Neuronal stem cell (in vitro differentiated cells): ENCODE data around the gene WASHC4.

ENCODE experiments used
- DNase-seq: peaks from one replicate; pipeline ENCODE4 v3.0.0-alpha.2; 2013; ENCODE audit warnings: low spot score
- H2AFZ ChIP-seq: one replicate; pipeline ENCODE4 v1.6.1; 2013; ENCODE audit warnings: mild to moderate bottlenecking, low read length, inconsistent platforms
- H2AK5ac ChIP-seq: 2 replicates; pipeline ENCODE4 v1.6.1; 2013; ENCODE audit warnings: low read depth, mild to moderate bottlenecking, inconsistent platforms, low read length, moderate library complexity, mixed read lengths
- H2BK120ac ChIP-seq: 2 replicates; pipeline ENCODE4 v1.6.1; 2013; ENCODE audit warnings: low read depth, mild to moderate bottlenecking, inconsistent platforms, low read length, moderate library complexity, mixed read lengths
- H2BK12ac ChIP-seq: one replicate; pipeline ENCODE4 v1.6.1; 2013; ENCODE audit warnings: low read length, inconsistent platforms
- H2BK15ac ChIP-seq: 2 replicates; pipeline ENCODE4 v1.6.1; 2013; ENCODE audit warnings: mild to moderate bottlenecking, low read length, inconsistent platforms, mixed read lengths
- H2BK5ac ChIP-seq: one replicate; pipeline ENCODE4 v1.6.1; 2013; ENCODE audit warnings: inconsistent platforms, mild to moderate bottlenecking, low read length, moderate library complexity
- H3K14ac ChIP-seq: one replicate; pipeline ENCODE4 v1.6.1; 2013; ENCODE audit warnings: low read length, inconsistent platforms
- H3K18ac ChIP-seq: 2 replicates; pipeline ENCODE4 v1.6.1; 2013; ENCODE audit warnings: low read length, inconsistent platforms
- H3K23ac ChIP-seq: 2 replicates; pipeline ENCODE4 v1.6.1; 2013; ENCODE audit warnings: low read depth, mild to moderate bottlenecking, mixed read lengths, low read length, inconsistent platforms; ENCODE audit not compliant: poor library complexity
- H3K27ac ChIP-seq: replicated peaks from 3 replicates; pipeline ENCODE4 v1.5.1; 2013; ENCODE audit warnings: low read length, inconsistent platforms
- H3K27me3 ChIP-seq, 3 experiments: 2 replicates each; pipeline ENCODE4 v1.6.1; 2013; ENCODE audit warnings: low read length in 3 of 3, mild to moderate bottlenecking in 2 of 3, inconsistent platforms in 1 of 3, low read depth in 1 of 3, mixed read lengths in 1 of 3, moderate library complexity in 1 of 3; ENCODE audit not compliant: control insufficient read depth in 3 of 3, insufficient read depth in 3 of 3
- H3K36me3 ChIP-seq, 2 donors: replicated peaks in 1 of 2; 2 replicates each; pipeline ENCODE4 v1.6.1; 2013; ENCODE audit warnings: low read length in 2 of 2; ENCODE audit not compliant: control insufficient read depth in 2 of 2, insufficient read depth in 2 of 2
- H3K4ac ChIP-seq: 2 replicates; pipeline ENCODE4 v1.6.1; 2013; ENCODE audit warnings: inconsistent platforms, mild to moderate bottlenecking, low read length, moderate library complexity
- H3K4me1 ChIP-seq, 2 donors: 1 replicate in 1 of 2; 2 replicates in 1 of 2; pipeline ENCODE4 v1.6.1; 2013; ENCODE audit warnings: low read length in 2 of 2, low read depth in 1 of 2; ENCODE audit not compliant: control insufficient read depth in 2 of 2, insufficient read depth in 1 of 2
- H3K4me2 ChIP-seq: one replicate; pipeline ENCODE4 v1.6.1; 2013; ENCODE audit warnings: mild to moderate bottlenecking, low read length, inconsistent platforms; ENCODE audit not compliant: insufficient read depth, poor library complexity, severe bottlenecking
- H3K4me3 ChIP-seq, 2 donors: 2 replicates each; pipeline ENCODE4 v1.5.1; 2013; ENCODE audit warnings: low read length in 2 of 2, mild to moderate bottlenecking in 2 of 2, inconsistent platforms in 1 of 2, moderate library complexity in 1 of 2
- H3K79me1 ChIP-seq: one replicate; pipeline ENCODE4 v1.6.1; 2013; ENCODE audit warnings: low read depth, mild to moderate bottlenecking, inconsistent platforms, low read length, moderate library complexity
- H3K9ac ChIP-seq: one replicate; pipeline ENCODE4 v1.6.1; 2013; ENCODE audit warnings: mild to moderate bottlenecking, low read depth, low read length, inconsistent platforms; ENCODE audit not compliant: poor library complexity
- H3K9me3 ChIP-seq, 2 donors: replicated peaks in 1 of 2; 2 replicates each; pipeline versions ENCODE3 to v1.6.1; 2013; ENCODE audit warnings: low read length in 2 of 2, mild to moderate bottlenecking in 2 of 2, inconsistent platforms in 1 of 2, low read depth in 1 of 2, mixed read lengths in 1 of 2, moderate library complexity in 1 of 2; ENCODE audit not compliant: control insufficient read depth in 2 of 2, insufficient read depth in 1 of 2
- H4K8ac ChIP-seq: one replicate; pipeline ENCODE4 v1.6.1; 2013; ENCODE audit warnings: low read depth, mild to moderate bottlenecking, inconsistent platforms, low read length, moderate library complexity
- H4K91ac ChIP-seq: one replicate; pipeline ENCODE4 v1.6.1; 2013; ENCODE audit warnings: low read length, low read depth, mild to moderate bottlenecking, inconsistent platforms; ENCODE audit not compliant: poor library complexity
- WGBS, 2 donors: extraction: QIAGEN DNeasy Blood & Tissue Kit; methylation state at CpG; one replicate each; pipeline ENCODE4 v1.1.7; 2013; ENCODE audit warnings: missing lambda C conversion rate in 2 of 2, mixed read lengths in 1 of 2; ENCODE audit not compliant: insufficient read length in 2 of 2, insufficient replicate concordance in 1 of 2; ENCODE audit errors: extremely low coverage in 2 of 2; 5-methylcytosine and 5-hydroxymethylcytosine counted together

WASHC4 gene

GRCh38 chr12:105190530-105190929 is 83.0 kb downstream of the WASHC4 start:
- no peak overlapping the region for H3K4ac ChIP-seq
- H3K9me3 ChIP-seq: peaks cover 0 to 7% of the 10 kb centered on the region in 2 donors
- H2BK120ac ChIP-seq: no peak overlapping the region
- no peaks in the 10 kb centered on the region for H3K27me3 ChIP-seq
- H3K4me1 ChIP-seq: no peaks in the 10 kb centered on the region
- H3K79me1 ChIP-seq: no peaks in the 10 kb centered on the region
- H3K14ac ChIP-seq: no peak overlapping the region
- H3K27ac ChIP-seq: no peak overlapping the region
- H3K4me3 ChIP-seq: no peak overlapping the region
- H2AK5ac ChIP-seq: no peak overlapping the region
- no peak overlapping the region for H2AFZ ChIP-seq
- H3K9ac ChIP-seq: no peak overlapping the region
- no CpG with 5 or more reads among the region's 6 CpGs for WGBS, 2 donors
- H4K91ac ChIP-seq: no peak overlapping the region
- no peak for DNase-seq
- H4K8ac ChIP-seq: no peak overlapping the region
- H2BK12ac ChIP-seq: no peak overlapping the region
- H3K23ac ChIP-seq: no peak overlapping the region
- H3K4me2 ChIP-seq: no peak overlapping the region
- no peak overlapping the region for H3K18ac ChIP-seq
- H3K36me3 ChIP-seq: peaks cover 10 to 98% of the 10 kb centered on the region in 2 donors
- H2BK15ac ChIP-seq: no peak overlapping the region
- H2BK5ac ChIP-seq: no peak overlapping the region

- no peak overlapping the region for H2BK5ac ChIP-seq
- no peak overlapping the region for H2AFZ ChIP-seq
- H3K4me1 ChIP-seq: no peaks in the 10 kb centered on the region
- no peak overlapping the region for H3K9ac ChIP-seq
- no peak overlapping the region for H3K23ac ChIP-seq
- DNase-seq: no peak
- H4K91ac ChIP-seq: no peak overlapping the region
- H3K27me3 ChIP-seq: no peaks in the 10 kb centered on the region
- no peak overlapping the region for H2AK5ac ChIP-seq
- H2BK120ac ChIP-seq: no peak overlapping the region
- no CpG with 5 or more reads among the region's 1 CpG for WGBS, 2 donors
- no peaks in the 10 kb centered on the region for H3K79me1 ChIP-seq
- no peak overlapping the region for H2BK15ac ChIP-seq
- H3K18ac ChIP-seq: no peak overlapping the region
- H3K14ac ChIP-seq: no peak overlapping the region
- no peak overlapping the region for H4K8ac ChIP-seq
- no peak overlapping the region for H2BK12ac ChIP-seq
- H3K9me3 ChIP-seq: no peaks in the 10 kb centered on the region
- H3K4ac ChIP-seq: no peak overlapping the region
- no peak overlapping the region for H3K4me2 ChIP-seq
- H3K4me3 ChIP-seq: no peak overlapping the region
- peaks cover 14 to 98% of the 10 kb centered on the region in 2 donors for H3K36me3 ChIP-seq
- no peak overlapping the region for H3K27ac ChIP-seq
Observed at GRCh38 chr12:105192624-105193225, 85.2 kb downstream of the WASHC4 start.

DNA sequence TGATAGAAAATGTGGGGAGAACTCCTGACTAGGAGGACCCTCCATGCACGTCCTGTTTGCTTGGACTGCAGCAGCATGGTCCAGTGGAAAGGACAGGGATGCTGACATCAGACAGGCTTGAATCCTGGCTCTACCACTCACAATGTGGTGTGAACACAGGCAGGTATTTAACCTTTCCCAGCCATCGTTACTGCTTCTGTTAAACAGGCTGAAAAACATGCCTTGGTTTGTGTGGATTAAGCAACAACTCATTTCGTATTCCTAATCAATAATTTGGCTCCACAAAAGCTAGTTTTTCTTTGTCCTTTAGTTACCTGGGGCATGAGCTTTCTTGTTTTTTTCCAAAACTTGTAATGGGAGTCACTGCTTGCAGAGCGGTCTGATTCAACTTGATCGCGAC is 87.4 kb downstream of the WASHC4 start:
- H3K36me3 ChIP-seq: peaks cover 7 to 95% of the 10 kb centered on the region in 2 donors
- no peak overlapping the region for H2BK5ac ChIP-seq

GRCh38 chr12:105196090-105196489 is 88.6 kb downstream of the WASHC4 start:
- H2BK12ac ChIP-seq: no peak overlapping the region
- no peak overlapping the region for H3K23ac ChIP-seq
- H3K36me3 ChIP-seq: peaks cover 7 to 94% of the 10 kb centered on the region in 2 donors
- H2BK5ac ChIP-seq: no peak overlapping the region
- H3K4me2 ChIP-seq: no peak overlapping the region
- H2AFZ ChIP-seq: no peak overlapping the region
- no peak overlapping the region for H3K4me3 ChIP-seq
- H4K91ac ChIP-seq: no peak overlapping the region
- no peaks in the 10 kb centered on the region for H3K4me1 ChIP-seq
- no peak overlapping the region for H3K27ac ChIP-seq
- no peak overlapping the region for H4K8ac ChIP-seq
- no peak overlapping the region for H2BK15ac ChIP-seq
- H2AK5ac ChIP-seq: no peak overlapping the region
- H3K79me1 ChIP-seq: no peaks in the 10 kb centered on the region
- WGBS, 2 donors: no CpG with 5 or more reads among the region's 6 CpGs
- no peak overlapping the region for H3K4ac ChIP-seq
- H3K14ac ChIP-seq: no peak overlapping the region
- H3K9me3 ChIP-seq: no peaks in the 10 kb centered on the region
- H3K9ac ChIP-seq: no peak overlapping the region
- H2BK120ac ChIP-seq: no peak overlapping the region
- H3K27me3 ChIP-seq: no peaks in the 10 kb centered on the region
- H3K18ac ChIP-seq: no peak overlapping the region
- DNase-seq: no peak

More for the DNA sequence above, 87.4 kb downstream of the WASHC4 start:
- no peak overlapping the region for H2AFZ ChIP-seq
- no peaks in the 10 kb centered on the region for H3K27me3 ChIP-seq
- H3K9ac ChIP-seq: no peak overlapping the region
- no peaks in the 10 kb centered on the region for H3K9me3 ChIP-seq
- no peak overlapping the region for H3K18ac ChIP-seq
- H4K8ac ChIP-seq: no peak overlapping the region
- no peak overlapping the region for H2BK15ac ChIP-seq
- no peak overlapping the region for H3K14ac ChIP-seq
- H3K27ac ChIP-seq: no peak overlapping the region
- H2AK5ac ChIP-seq: no peak overlapping the region
- no peak overlapping the region for H3K4me2 ChIP-seq
- H3K23ac ChIP-seq: no peak overlapping the region
- H3K4me1 ChIP-seq: no peaks in the 10 kb centered on the region
- no peaks in the 10 kb centered on the region for H3K79me1 ChIP-seq
- H2BK120ac ChIP-seq: no peak overlapping the region
- no peak overlapping the region for H3K4me3 ChIP-seq
- no peak for DNase-seq
- no CpG with 5 or more reads among the region's 6 CpGs for WGBS, 2 donors
- no peak overlapping the region for H3K4ac ChIP-seq
- no peak overlapping the region for H2BK12ac ChIP-seq
- H4K91ac ChIP-seq: no peak overlapping the region
